Measurements from ENCODE around the gene TENT5C. TPM values are rescaled to one million over a fixed set of nuclear protein-coding genes. Genes with fewer than 3 reads are reported as not detected.

The TENT5C gene
- total RNA-seq, 4 donors from 2014 or later: 2.7 to 5.0 (median 3.4) TPM

- H3K4me3 ChIP-seq: no peak overlapping the region
- peaks cover 4% of the 10 kb centered on the region for H3K4me1 ChIP-seq
- DNase-seq (ENCODE audit: low spot score in 2 of 2): no peak
- no peaks in the 10 kb centered on the region for H3K9me3 ChIP-seq
- no peak for TF ChIP-seq EP300 (IDR thresholded peaks at IDR 0.05)
- no peak for TF ChIP-seq POLR2AphosphoS5 (IDR thresholded peaks at IDR 0.05)
- TF ChIP-seq CTCF (IDR thresholded peaks at IDR 0.05): no peak
- no peak for TF ChIP-seq POLR2A (IDR thresholded peaks at IDR 0.05)
- H3K36me3 ChIP-seq: no peaks in the 10 kb centered on the region
- no peak overlapping the region for H3K27ac ChIP-seq
- 80% methylated on average over 4 of the region's 4 CpGs for WGBS
- H3K27me3 ChIP-seq: no peaks in the 10 kb centered on the region
These were observed 40.7 kb upstream of the TENT5C start for GRCh38 chr1:117565076-117565556.

- Histone ChIP-seq H3K27me3 (no peaks in the 10 kb centered on the region), H3K4me1 (peaks cover 4% of the 10 kb centered on the region), H3K4me3 (no peak overlapping the region), H3K27ac (no peak overlapping the region), H3K9me3 (no peaks in the 10 kb centered on the region), H3K36me3 (no peaks in the 10 kb centered on the region)
- TF ChIP-seq EP300 (IDR thresholded peaks at IDR 0.05): no peak
- no peak for TF ChIP-seq POLR2A (IDR thresholded peaks at IDR 0.05)
- no peak for TF ChIP-seq POLR2AphosphoS5 (IDR thresholded peaks at IDR 0.05)
- no peak for TF ChIP-seq CTCF (IDR thresholded peaks at IDR 0.05)
- DNase-seq (ENCODE audit: low spot score in 2 of 2): no peak
- 78% methylated on average over 6 of the region's 8 CpGs for WGBS
These were observed 39.9 kb upstream of the TENT5C start for GRCh38 chr1:117565745-117566455.

GRCh38 chr1:117566556-117566955 lies 39.3 kb upstream of the TENT5C start:
- TF ChIP-seq EP300 (IDR thresholded peaks at IDR 0.05) (no peak), POLR2A (IDR thresholded peaks at IDR 0.05) (no peak), POLR2AphosphoS5 (IDR thresholded peaks at IDR 0.05) (no peak), CTCF (IDR thresholded peaks at IDR 0.05) (no peak)
- Histone ChIP-seq H3K27ac (no peak overlapping the region), H3K9me3 (no peaks in the 10 kb centered on the region), H3K27me3 (no peaks in the 10 kb centered on the region), H3K4me3 (no peak overlapping the region), H3K4me1 (peaks cover 4% of the 10 kb centered on the region), H3K36me3 (no peaks in the 10 kb centered on the region)
- no peak for DNase-seq (ENCODE audit: low spot score in 2 of 2)
- WGBS: 93% methylated on average over 3 of the region's 3 CpGs

DNA sequence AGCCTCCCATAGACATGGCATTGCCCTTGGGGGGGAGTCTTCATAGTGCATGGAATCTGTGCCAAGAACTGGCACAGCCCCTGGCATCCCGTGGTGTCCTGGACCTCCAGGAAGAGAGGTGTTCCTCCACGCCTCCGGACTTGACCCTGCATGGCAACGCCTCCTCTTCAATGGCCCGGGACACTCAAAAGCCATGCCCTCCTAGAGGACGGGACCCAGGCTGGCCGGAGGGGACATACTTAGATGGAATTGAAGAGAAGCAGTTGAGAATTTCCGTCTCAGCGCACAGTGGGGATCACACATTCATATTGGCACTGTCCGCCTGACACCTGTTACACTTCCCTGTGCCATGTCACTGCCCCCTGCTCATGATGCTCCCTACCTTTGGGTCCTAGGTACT lies 38.4 kb upstream of the TENT5C start:
- no peak overlapping the region for H3K4me3 ChIP-seq
- TF ChIP-seq CTCF (IDR thresholded peaks at IDR 0.05) (no peak), POLR2AphosphoS5 (IDR thresholded peaks at IDR 0.05) (no peak), EP300 (IDR thresholded peaks at IDR 0.05) (no peak), POLR2A (IDR thresholded peaks at IDR 0.05) (no peak)
- 100% methylated on average over 8 of the region's 10 CpGs for WGBS

GRCh38 chr1:117567976-117568375 lies 37.9 kb upstream of the TENT5C start:
- no peak for TF ChIP-seq EP300 (IDR thresholded peaks at IDR 0.05)
- peaks cover 4% of the 10 kb centered on the region for H3K4me1 ChIP-seq
- H3K27ac ChIP-seq: no peak overlapping the region
- 83% methylated on average over 3 of the region's 3 CpGs for WGBS
- DNase-seq (ENCODE audit: low spot score in 2 of 2): no peak
- H3K36me3 ChIP-seq: no peaks in the 10 kb centered on the region
- no peak overlapping the region for H3K4me3 ChIP-seq
- no peaks in the 10 kb centered on the region for H3K9me3 ChIP-seq
- H3K27me3 ChIP-seq: no peaks in the 10 kb centered on the region

More for the DNA sequence above, 38.4 kb upstream of the TENT5C start:
- Histone ChIP-seq H3K36me3 (no peaks in the 10 kb centered on the region), H3K27me3 (no peaks in the 10 kb centered on the region), H3K4me1 (peaks cover 4% of the 10 kb centered on the region), H3K9me3 (no peaks in the 10 kb centered on the region), H3K27ac (no peak overlapping the region)
- DNase-seq (ENCODE audit: low spot score in 2 of 2): peak in 1 of 2 donors; percentile 64

All from suprapubic skin (tissue), 4 donors.